GM23338 (cell line): ENCODE data around the gene SUSD3. TPM values are rescaled to one million over a fixed set of nuclear protein-coding genes. Genes with fewer than 3 reads are reported as not detected.

Source experiments
- ATAC-seq: fragments of 200-7000 bp; cut with Tn5 transposase; 3 replicates; pipeline ENCODE4 v1.9.1; 2020
- DNase-seq: peaks from one replicate; pipeline ENCODE4 v3.0.0-alpha.2; 2015; ENCODE audit warnings: low spot score
- H2AFZ ChIP-seq: fragments of 200-600 bp; sonication (generic); 2 replicates; pipeline ENCODE4 v1.8.0; 2016; ENCODE audit warnings: antibody characterized with exemption, mild to moderate bottlenecking, moderate library complexity
- H3F3A ChIP-seq: fragments of 200-600 bp; sonication (generic); replicated peaks from 2 replicates; pipeline ENCODE4 v1.8.0; 2017; ENCODE audit warnings: antibody characterized with exemption, mixed run types, low read depth
- H3K27ac ChIP-seq: fragments of 200-600 bp; sonication (generic); 2 replicates; pipeline ENCODE4 v1.6.1; 2016; ENCODE audit warnings: low read depth
- H3K27me3 ChIP-seq: fragments of 200-600 bp; sonication (generic); 2 replicates; pipeline ENCODE4 v1.8.0; 2016; ENCODE audit warnings: mild to moderate bottlenecking, mixed run types, moderate library complexity; ENCODE audit not compliant: insufficient read depth
- H3K36me3 ChIP-seq: fragments of 200-600 bp; sonication (generic); 2 replicates; pipeline ENCODE4 v1.8.0; 2016; ENCODE audit warnings: mild to moderate bottlenecking; ENCODE audit not compliant: insufficient read depth
- H3K4me1 ChIP-seq: fragments of 200-600 bp; sonication (generic); 2 replicates; pipeline ENCODE4 v1.8.0; 2016; ENCODE audit warnings: mild to moderate bottlenecking, moderate library complexity; ENCODE audit not compliant: insufficient read depth
- H3K4me2 ChIP-seq: fragments of 200-600 bp; sonication (generic); 2 replicates; pipeline ENCODE4 v1.7.1; 2017; ENCODE audit warnings: mixed run types
- H3K4me3 ChIP-seq: fragments of 200-600 bp; sonication (generic); 2 replicates; pipeline ENCODE4 v1.6.1; 2016; ENCODE audit warnings: mixed run types
- H3K79me2 ChIP-seq: fragments of 200-600 bp; sonication (generic); replicated peaks from 2 replicates; pipeline ENCODE4 v1.8.0; 2017; ENCODE audit warnings: mild to moderate bottlenecking; ENCODE audit not compliant: insufficient read depth
- H3K9me2 ChIP-seq: fragments of 200-600 bp; sonication (generic); 2 replicates; pipeline ENCODE4 v1.8.0; 2017; ENCODE audit not compliant: insufficient read depth
- H4K20me1 ChIP-seq: fragments of 200-600 bp; sonication (generic); replicated peaks from 2 replicates; pipeline ENCODE4 v1.8.0; 2017; ENCODE audit warnings: mild to moderate bottlenecking; ENCODE audit not compliant: insufficient read depth
- H3K27ac Mint-ChIP-seq: 2 replicates; pipeline ENCODE4 v1.8.0; 2020; ENCODE audit warnings: inconsistent platforms, mild to moderate bottlenecking, moderate library complexity, mixed read lengths
- H3K27me3 Mint-ChIP-seq: 3 replicates; pipeline ENCODE4 v1.8.0; 2022; ENCODE audit warnings: low read depth, mild to moderate bottlenecking, moderate library complexity, mixed read lengths, inconsistent platforms; ENCODE audit not compliant: insufficient read depth, poor library complexity
- H3K36me3 Mint-ChIP-seq: 3 replicates; pipeline ENCODE4 v1.8.0; 2021; ENCODE audit warnings: low read depth, mild to moderate bottlenecking, inconsistent platforms, moderate library complexity, mixed read lengths
- H3K4me1 Mint-ChIP-seq: 3 replicates; pipeline ENCODE4 v1.8.0; 2020; ENCODE audit warnings: mild to moderate bottlenecking, inconsistent platforms, mixed read lengths
- H3K4me3 Mint-ChIP-seq: 3 replicates; pipeline ENCODE4 v1.8.0; 2021; ENCODE audit warnings: moderate library complexity, mild to moderate bottlenecking, inconsistent platforms, mixed read lengths
- H3K9me3 Mint-ChIP-seq: 3 replicates; pipeline ENCODE4 v1.8.0; 2020; ENCODE audit warnings: moderate library complexity, mild to moderate bottlenecking, inconsistent platforms, mixed read lengths
- CREB1 ChIP-seq: fragments of 250-450 bp; sonication (Bioruptor Pico); IDR thresholded peaks from 2 replicates; pipeline ENCODE4 v1.5.0; 2020; ENCODE audit warnings: low read depth, mild to moderate bottlenecking, moderate library complexity
- EZH2 ChIP-seq: fragments of 200-600 bp; sonication (generic); IDR thresholded peaks from one replicate; pipeline ENCODE4 v1.8.0; 2017; ENCODE audit warnings: antibody characterized with exemption, mild to moderate bottlenecking, low read depth; ENCODE audit not compliant: unreplicated experiment
- EZH2phosphoT487 ChIP-seq: fragments of 200-600 bp; sonication (generic); IDR thresholded peaks from one replicate; pipeline ENCODE4 v1.8.1; 2018; ENCODE audit warnings: antibody characterized with exemption; ENCODE audit not compliant: unreplicated experiment
- NANOG ChIP-seq: IDR thresholded peaks from 2 replicates; pipeline ENCODE4 v1.6.1; 2016; ENCODE audit warnings: antibody characterized with exemption, borderline replicate concordance
- POLR2AphosphoS5 ChIP-seq: IDR thresholded peaks from 2 replicates; pipeline ENCODE4 v1.6.1; 2016; ENCODE audit warnings: antibody characterized with exemption, low read depth
- REST ChIP-seq: IDR thresholded peaks from one replicate; pipeline ENCODE4 v1.6.1; 2018; ENCODE audit warnings: antibody characterized with exemption; ENCODE audit not compliant: unreplicated experiment
- STAT1 ChIP-seq: IDR thresholded peaks from one replicate; pipeline ENCODE4 v1.6.1; 2016; ENCODE audit warnings: antibody characterized with exemption; ENCODE audit not compliant: unreplicated experiment
- ZNF114 ChIP-seq: fragments of 250-450 bp; sonication (Bioruptor Pico); IDR thresholded peaks from 2 replicates; pipeline ENCODE4 v1.5.0; 2020; ENCODE audit warnings: mild to moderate bottlenecking, moderate library complexity
- ZNF331 ChIP-seq: fragments of 250-450 bp; sonication (Bioruptor Pico); IDR thresholded peaks from 2 replicates; pipeline ENCODE4 v1.5.0; 2020; ENCODE audit warnings: low read depth, mild to moderate bottlenecking, moderate library complexity
- polyA plus RNA-seq: library from polyadenylated mRNA; unstranded; fragments of >200 nt; fragmentation: Nextera tagmentation; extraction: Ambion mirVana; gene quantifications from 2 replicates; pipeline ENCODE4 v1.2.1, GENCODE V29; 2016
- total RNA-seq: library from RNA; depleted of rRNA; stranded (reverse); fragments of >200 nt; shearing (Covaris generic); gene quantifications from 2 replicates; pipeline ENCODE4 v1.2.3, GENCODE V29; 2014
- TF ChIP-seq, protein P1 (sequence below): IDR thresholded peaks from 2 replicates; pipeline ENCODE4 v1.6.1; 2016; ENCODE audit warnings: antibody characterized with exemption

The SUSD3 gene
- total and polyA plus RNA-seq, 2 experiments from 2014 or later = 6.9 to 20.1 TPM

DNA sequence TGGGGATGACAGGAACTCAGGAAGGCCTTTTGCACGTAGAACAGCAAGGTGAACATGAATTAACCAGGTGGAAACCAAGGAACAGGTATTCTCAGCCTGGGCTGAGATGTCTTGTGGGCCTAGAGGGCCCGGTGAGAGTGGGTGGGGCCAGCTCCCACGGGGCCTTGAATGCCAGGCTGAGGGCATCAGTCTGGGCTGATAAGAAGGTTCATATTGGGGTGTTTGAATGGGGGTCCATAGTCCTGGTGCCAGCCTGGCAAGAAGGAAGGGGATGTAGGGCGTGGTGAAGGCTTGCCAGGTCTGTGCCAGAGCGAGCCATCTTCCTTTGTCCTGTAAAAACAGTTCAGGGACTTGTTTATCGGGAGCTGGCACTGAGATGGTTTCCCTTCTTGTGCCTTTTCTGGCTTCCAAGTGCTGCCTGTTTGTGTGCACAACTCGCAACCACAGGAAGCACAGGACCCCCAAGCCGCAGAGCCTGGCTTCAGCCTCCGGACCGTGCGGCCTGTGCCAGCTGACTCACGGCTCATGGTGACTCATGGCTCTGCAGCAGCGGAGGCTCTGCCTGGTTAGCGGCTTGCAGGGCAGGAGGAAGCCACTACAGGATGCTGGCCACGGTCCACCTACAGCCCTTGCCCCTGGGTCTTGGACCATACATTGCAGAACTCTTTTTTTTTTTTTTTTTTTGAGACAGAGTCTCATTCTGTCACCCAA is 39.9 kb downstream of the SUSD3 start:
- peaks cover 19% of the 10 kb centered on the region for H3K79me2 ChIP-seq
- DNase-seq = no peak
- H3K4me2 ChIP-seq = no peak overlapping the region
- no peak for TF ChIP-seq POLR2AphosphoS5
- no peaks in the 10 kb centered on the region for H3K9me2 ChIP-seq
- no peak overlapping the region for H3K4me3 Mint-ChIP-seq
- no peaks in the 10 kb centered on the region; the same call in 1 of the 2 replicates for H3K36me3 ChIP-seq
- H3F3A ChIP-seq = 0 out of 2 replicates have a peak, but pooled peaks cover 8% of the 10 kb centered on the region
- no peak overlapping the region for H3K27ac ChIP-seq
- H4K20me1 ChIP-seq = no peaks in the 10 kb centered on the region; the same call in 1 of the 2 replicates
- no peak overlapping the region for H2AFZ ChIP-seq
- ATAC-seq = no peak
- peaks cover 6% of the 10 kb centered on the region for H3K27me3 Mint-ChIP-seq
- H3K36me3 Mint-ChIP-seq = peaks cover 3% of the 10 kb centered on the region; the same call in 1 of the 3 replicates
- peaks cover 10% of the 10 kb centered on the region for H3K4me1 Mint-ChIP-seq
- H3K4me1 ChIP-seq = 0 out of 2 replicates have a peak, but pooled peaks cover 3% of the 10 kb centered on the region
- H3K27me3 ChIP-seq = peaks cover 8% of the 10 kb centered on the region; the same call in 1 of the 2 replicates
- no peak overlapping the region for H3K27ac Mint-ChIP-seq
- H3K9me3 Mint-ChIP-seq = peaks cover 4% of the 10 kb centered on the region; the same call in 1 of the 3 replicates
- no peak overlapping the region for H3K4me3 ChIP-seq

DNA sequence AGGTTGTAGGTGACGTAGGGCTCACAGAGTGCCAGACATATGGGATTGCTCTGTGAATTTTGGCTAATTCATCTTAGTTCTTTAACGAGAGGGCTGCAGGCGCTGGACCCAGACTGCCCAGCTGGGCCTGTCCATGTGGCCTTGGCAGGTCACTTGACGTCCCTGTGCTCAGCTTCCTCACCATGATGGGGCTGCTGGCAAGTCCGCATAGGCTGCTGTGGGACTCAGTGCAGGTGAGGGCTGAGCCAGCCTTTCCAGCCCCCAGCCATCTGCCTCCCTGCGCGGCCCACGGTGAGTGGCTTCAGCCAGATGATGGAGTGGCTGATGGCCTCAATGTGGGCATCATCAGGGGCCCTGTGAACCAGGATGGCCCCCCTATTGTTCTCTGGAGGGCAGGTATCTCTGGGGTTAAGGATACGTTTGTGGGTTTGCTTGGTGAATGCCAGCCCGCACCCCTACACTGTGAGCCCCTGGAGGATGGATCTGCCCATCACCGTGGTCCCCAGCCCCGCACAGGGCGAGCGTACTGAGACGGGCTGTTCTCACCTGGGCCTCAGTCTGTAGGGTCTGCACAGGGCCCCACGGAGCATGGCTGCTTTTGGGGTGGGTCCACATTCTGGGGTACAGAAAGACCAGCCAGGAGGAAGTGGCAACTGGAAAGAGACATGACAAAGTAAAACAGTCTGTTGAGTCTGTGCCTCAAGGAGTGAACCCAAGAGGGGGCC is 41.2 kb downstream of the SUSD3 start:
- H3K36me3 Mint-ChIP-seq = peaks cover 3% of the 10 kb centered on the region; the same call in 1 of the 3 replicates
- H3K27ac Mint-ChIP-seq = no peak overlapping the region
- H3K27ac ChIP-seq = no peak overlapping the region
- H3K79me2 ChIP-seq = peaks cover 20% of the 10 kb centered on the region
- H3K4me1 ChIP-seq = 0 out of 2 replicates have a peak, but pooled peaks cover 3% of the 10 kb centered on the region
- no peak overlapping the region for H3K4me3 Mint-ChIP-seq
- peaks cover 2% of the 10 kb centered on the region for H3K27me3 Mint-ChIP-seq
- H3K4me3 ChIP-seq = no peak overlapping the region
- 0 out of 2 replicates have a peak, but pooled peaks cover 4% of the 10 kb centered on the region for H3F3A ChIP-seq
- ATAC-seq = no peak
- H3K27me3 ChIP-seq = peaks cover 8% of the 10 kb centered on the region; the same call in 1 of the 2 replicates
- H4K20me1 ChIP-seq = no peaks in the 10 kb centered on the region; the same call in 1 of the 2 replicates
- no peak overlapping the region for H3K4me2 ChIP-seq
- H3K9me2 ChIP-seq = no peaks in the 10 kb centered on the region
- DNase-seq = no peak
- no peaks in the 10 kb centered on the region; the same call in 1 of the 2 replicates for H3K36me3 ChIP-seq
- H3K4me1 Mint-ChIP-seq = peaks cover 7% of the 10 kb centered on the region
- H3K9me3 Mint-ChIP-seq = peaks cover 4% of the 10 kb centered on the region; the same call in 1 of the 3 replicates
- H2AFZ ChIP-seq = no peak overlapping the region
- TF ChIP-seq ZNF114 (CRISPR knock-in tag) = no peak
- no peak for TF ChIP-seq EZH2
- no peak for TF ChIP-seq NANOG
- TF ChIP-seq STAT1 = no peak
- no peak for TF ChIP-seq ZNF331 (CRISPR knock-in tag)
- TF ChIP-seq REST = no peak
- TF ChIP-seq, protein P1, sequence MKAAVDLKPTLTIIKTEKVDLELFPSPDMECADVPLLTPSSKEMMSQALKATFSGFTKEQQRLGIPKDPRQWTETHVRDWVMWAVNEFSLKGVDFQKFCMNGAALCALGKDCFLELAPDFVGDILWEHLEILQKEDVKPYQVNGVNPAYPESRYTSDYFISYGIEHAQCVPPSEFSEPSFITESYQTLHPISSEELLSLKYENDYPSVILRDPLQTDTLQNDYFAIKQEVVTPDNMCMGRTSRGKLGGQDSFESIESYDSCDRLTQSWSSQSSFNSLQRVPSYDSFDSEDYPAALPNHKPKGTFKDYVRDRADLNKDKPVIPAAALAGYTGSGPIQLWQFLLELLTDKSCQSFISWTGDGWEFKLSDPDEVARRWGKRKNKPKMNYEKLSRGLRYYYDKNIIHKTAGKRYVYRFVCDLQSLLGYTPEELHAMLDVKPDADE = no peak
- no peak for TF ChIP-seq POLR2AphosphoS5
- no peak for TF ChIP-seq EZH2phosphoT487
- TF ChIP-seq CREB1 (CRISPR knock-in tag) = no peak
